HepG2 (cell line): ENCODE data around the gene TGM4. TPM values are rescaled to one million over a fixed set of nuclear protein-coding genes. Genes with fewer than 3 reads are reported as not detected.

Experiments used
- BRCA1 ChIP-seq: sonication (generic); formaldehyde crosslinking; IDR thresholded peaks from 2 replicates; pipeline ENCODE4 v1.4.0; 2020; ENCODE audit warnings: missing genetic modification reagents
- BRD4 ChIP-seq: sonication (generic); formaldehyde crosslinking; IDR thresholded peaks from 2 replicates; pipeline ENCODE4 v1.4.0; 2020; ENCODE audit warnings: missing genetic modification reagents
- CHD4 ChIP-seq: fragments of 200-600 bp; sonication (generic); IDR thresholded peaks from 2 replicates; pipeline ENCODE4 v1.7.0; 2017; ENCODE audit warnings: mild to moderate bottlenecking, low read length, borderline replicate concordance
- EHMT2 ChIP-seq: fragments of 200-600 bp; sonication (generic); IDR thresholded peaks from 2 replicates; pipeline ENCODE4 v1.7.0; 2017; ENCODE audit warnings: antibody characterized with exemption, low read depth, low read length, borderline replicate concordance
- HNF4G ChIP-seq, 2 experiments: sonication (generic) in 1 of 2; formaldehyde crosslinking in 1 of 2; IDR thresholded peaks; 2 replicates each; pipeline versions ENCODE4 v1.4.0 to v1.6.1; 2011 to 2020; ENCODE audit warnings: borderline replicate concordance in 2 of 2, low read depth in 2 of 2, mild to moderate bottlenecking in 2 of 2, low read length in 1 of 2, missing genetic modification reagents in 1 of 2, moderate library complexity in 1 of 2
- IRX3 ChIP-seq: sonication (generic); formaldehyde crosslinking; IDR thresholded peaks from 2 replicates; pipeline ENCODE4 v1.8.1; 2023; ENCODE audit warnings: mild to moderate bottlenecking, low read depth, missing genetic modification reagents, borderline replicate concordance
- NFE2L2 ChIP-seq: fragments of 150-350 bp; IDR thresholded peaks from 2 replicates; pipeline ENCODE4 v1.6.1; 2014; ENCODE audit warnings: low read length
- PAWR ChIP-seq: sonication (generic); formaldehyde crosslinking; IDR thresholded peaks from 2 replicates; pipeline ENCODE4 v1.4.0; 2020; ENCODE audit warnings: missing genetic modification reagents, mild to moderate bottlenecking, borderline replicate concordance
- RBFOX2 ChIP-seq: fragments of 200-400 bp; formaldehyde crosslinking; IDR thresholded peaks from 2 replicates; pipeline ENCODE4 v1.6.1; 2017; ENCODE audit warnings: low read depth, mild to moderate bottlenecking, low read length
- SRSF1 ChIP-seq: fragments of 200-400 bp; formaldehyde crosslinking; optimal IDR thresholded peaks from 2 replicates; pipeline ENCODE3; 2017; ENCODE audit warnings: mild to moderate bottlenecking, low read depth, low read length, moderate library complexity
- SRSF4 ChIP-seq: fragments of 200-400 bp; formaldehyde crosslinking; IDR thresholded peaks from one replicate; pipeline ENCODE4 v1.6.1; 2018; ENCODE audit warnings: mild to moderate bottlenecking, low read depth, low read length, moderate library complexity; ENCODE audit not compliant: poor library complexity, severe bottlenecking
- STAT5B ChIP-seq: sonication (generic); formaldehyde crosslinking; IDR thresholded peaks from 2 replicates; pipeline ENCODE4 v1.4.0; 2020; ENCODE audit warnings: missing genetic modification reagents
- SUZ12 ChIP-seq: fragments of 150-350 bp; IDR thresholded peaks from 2 replicates; pipeline ENCODE4 v1.6.1; 2014; ENCODE audit warnings: low read depth, low read length
- U2AF1 ChIP-seq: fragments of 200-400 bp; formaldehyde crosslinking; optimal IDR thresholded peaks from 2 replicates; pipeline ENCODE3; 2017; ENCODE audit warnings: mild to moderate bottlenecking, low read depth, low read length
- ZBTB1 ChIP-seq: sonication (generic); formaldehyde crosslinking; IDR thresholded peaks from 2 replicates; pipeline ENCODE4 v1.4.0; 2020; ENCODE audit warnings: missing genetic modification reagents, borderline replicate concordance
- ZMYM4 ChIP-seq: sonication (generic); formaldehyde crosslinking; IDR thresholded peaks from 2 replicates; pipeline ENCODE4 v1.8.1; 2023; ENCODE audit warnings: mild to moderate bottlenecking, missing genetic modification reagents
- ZNF337 ChIP-seq: sonication (generic); formaldehyde crosslinking; IDR thresholded peaks from 2 replicates; pipeline ENCODE4 v1.5.1; 2020; ENCODE audit warnings: missing genetic modification reagents, low read depth, mild to moderate bottlenecking, borderline replicate concordance
- ZNF572 ChIP-seq: sonication (generic); formaldehyde crosslinking; IDR thresholded peaks from 2 replicates; pipeline ENCODE4 v1.5.1; 2020; ENCODE audit warnings: mild to moderate bottlenecking, missing genetic modification reagents
- ZNF615 ChIP-seq: sonication (generic); formaldehyde crosslinking; IDR thresholded peaks from 2 replicates; pipeline ENCODE4 v1.5.0; 2020; ENCODE audit warnings: mild to moderate bottlenecking, missing genetic modification reagents, borderline replicate concordance
- ZNF724P ChIP-seq: sonication (generic); formaldehyde crosslinking; IDR thresholded peaks from 2 replicates; pipeline ENCODE4 v1.8.0; 2022; ENCODE audit warnings: missing genetic modification reagents, borderline replicate concordance
- ZNF777 ChIP-seq: sonication (generic); formaldehyde crosslinking; IDR thresholded peaks from 2 replicates; pipeline ENCODE4 v1.4.0; 2020; ENCODE audit warnings: missing genetic modification reagents
- polyA plus RNA-seq, 8 experiments: library from polyadenylated mRNA; depleted of rRNA in 3 of 8; stranded (reverse) in 7 of 8; unstranded in 1 of 8; fragments of >200 nt; fragmentation: Illumina TruSeq in 4 of 8; extraction: Trizol in 4 of 8; gene quantifications; 2 replicates each; pipeline versions ENCODE4 v1.2.1 to v1.2.3, GENCODE V29; 2011 to 2016; ENCODE audit warnings: low read depth in 4 of 8, missing spikeins in 1 of 8, mixed read lengths in 1 of 8; ENCODE audit not compliant: insufficient read depth in 1 of 8
- total RNA-seq, 5 experiments: library from RNA; depleted of rRNA; stranded (reverse); fragments of >200 nt; fragmentation: Illumina TruSeq; extraction: Trizol; gene quantifications; 2 replicates each; pipeline ENCODE4 v1.2.3, GENCODE V29; 2016; ENCODE audit warnings: low read depth in 1 of 5
- TF ChIP-seq, protein P1 (sequence below): sonication (generic); formaldehyde crosslinking; IDR thresholded peaks from 2 replicates; pipeline ENCODE4 v1.5.0; 2020; ENCODE audit warnings: mild to moderate bottlenecking, missing genetic modification reagents
- TF ChIP-seq, protein P2 (sequence below): sonication (generic); formaldehyde crosslinking; IDR thresholded peaks from 2 replicates; pipeline ENCODE4 v1.4.0; 2020; ENCODE audit warnings: missing genetic modification reagents
- TF ChIP-seq, protein P3 (sequence below): sonication (generic); formaldehyde crosslinking; IDR thresholded peaks from 2 replicates; pipeline ENCODE4 v1.9.0; 2021; ENCODE audit warnings: missing genetic modification reagents, borderline replicate concordance

TGM4 gene
- total and polyA plus RNA-seq, 2 of the 13 experiments (the other 11 are each of a cell fraction or from before 2014, with no cell fraction given), result 0.07 to 0.15 TPM

GRCh38 chr3:44861412-44862225 lies 12.8 kb upstream of the TGM4 start, which contains the start of gene TMEM42 (continued):
- TF ChIP-seq SUZ12 (no peak), ZMYM4 (peak; percentile 76), SRSF1 (peak; percentile 59), NFE2L2 (no peak), CHD4 (no peak), ZNF724P (CRISPR knock-in tag) (no peak), STAT5B (CRISPR knock-in tag) (0 out of 2 replicates have a peak, but pooled peaks have one; percentile 45), BRCA1 (CRISPR knock-in tag) (0 out of 2 replicates have a peak, but pooled peaks have one; percentile 37), ZNF777 (peak; percentile 70), ZNF615 (CRISPR knock-in tag) (0 out of 2 replicates have a peak, but pooled peaks have one; percentile 17), ZBTB1 (CRISPR knock-in tag) (no peak), SRSF4 (no peak), IRX3 (CRISPR knock-in tag) (peak; percentile 50; the same call in 1 of the 2 replicates), ZNF572 (CRISPR knock-in tag) (peak; percentile 46; the same call in 1 of the 2 replicates), RBFOX2 (peak; percentile 98), PAWR (CRISPR knock-in tag) (no peak; the same call in 1 of the 2 replicates), BRD4 (CRISPR knock-in tag) (no peak; the same call in 1 of the 2 replicates), ZNF337 (no peak), HNF4G (IDR thresholded peaks at IDR 0.05; ENCODE audit: borderline replicate concordance, low read depth, low read length) (no peak), HNF4G (CRISPR knock-in tag; IDR thresholded peaks at IDR 0.05; ENCODE audit: borderline replicate concordance, low read depth) (peak; percentile 59; the same call in 1 of the 2 replicates), EHMT2 (no peak), U2AF1 (no peak)
- TF ChIP-seq, protein P1, sequence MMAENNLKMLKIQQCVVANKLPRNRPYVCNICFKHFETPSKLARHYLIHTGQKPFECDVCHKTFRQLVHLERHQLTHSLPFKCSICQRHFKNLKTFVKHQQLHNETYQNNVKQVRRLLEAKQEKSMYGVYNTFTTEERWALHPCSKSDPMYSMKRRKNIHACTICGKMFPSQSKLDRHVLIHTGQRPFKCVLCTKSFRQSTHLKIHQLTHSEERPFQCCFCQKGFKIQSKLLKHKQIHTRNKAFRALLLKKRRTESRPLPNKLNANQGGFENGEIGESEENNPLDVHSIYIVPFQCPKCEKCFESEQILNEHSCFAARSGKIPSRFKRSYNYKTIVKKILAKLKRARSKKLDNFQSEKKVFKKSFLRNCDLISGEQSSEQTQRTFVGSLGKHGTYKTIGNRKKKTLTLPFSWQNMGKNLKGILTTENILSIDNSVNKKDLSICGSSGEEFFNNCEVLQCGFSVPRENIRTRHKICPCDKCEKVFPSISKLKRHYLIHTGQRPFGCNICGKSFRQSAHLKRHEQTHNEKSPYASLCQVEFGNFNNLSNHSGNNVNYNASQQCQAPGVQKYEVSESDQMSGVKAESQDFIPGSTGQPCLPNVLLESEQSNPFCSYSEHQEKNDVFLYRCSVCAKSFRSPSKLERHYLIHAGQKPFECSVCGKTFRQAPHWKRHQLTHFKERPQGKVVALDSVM (CRISPR knock-in tag), result peak; percentile 52
- TF ChIP-seq, protein P2, sequence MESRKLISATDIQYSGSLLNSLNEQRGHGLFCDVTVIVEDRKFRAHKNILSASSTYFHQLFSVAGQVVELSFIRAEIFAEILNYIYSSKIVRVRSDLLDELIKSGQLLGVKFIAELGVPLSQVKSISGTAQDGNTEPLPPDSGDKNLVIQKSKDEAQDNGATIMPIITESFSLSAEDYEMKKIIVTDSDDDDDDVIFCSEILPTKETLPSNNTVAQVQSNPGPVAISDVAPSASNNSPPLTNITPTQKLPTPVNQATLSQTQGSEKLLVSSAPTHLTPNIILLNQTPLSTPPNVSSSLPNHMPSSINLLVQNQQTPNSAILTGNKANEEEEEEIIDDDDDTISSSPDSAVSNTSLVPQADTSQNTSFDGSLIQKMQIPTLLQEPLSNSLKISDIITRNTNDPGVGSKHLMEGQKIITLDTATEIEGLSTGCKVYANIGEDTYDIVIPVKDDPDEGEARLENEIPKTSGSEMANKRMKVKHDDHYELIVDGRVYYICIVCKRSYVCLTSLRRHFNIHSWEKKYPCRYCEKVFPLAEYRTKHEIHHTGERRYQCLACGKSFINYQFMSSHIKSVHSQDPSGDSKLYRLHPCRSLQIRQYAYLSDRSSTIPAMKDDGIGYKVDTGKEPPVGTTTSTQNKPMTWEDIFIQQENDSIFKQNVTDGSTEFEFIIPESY, result peak; percentile 65; the same call in 1 of the 2 replicates
- TF ChIP-seq, protein P3, sequence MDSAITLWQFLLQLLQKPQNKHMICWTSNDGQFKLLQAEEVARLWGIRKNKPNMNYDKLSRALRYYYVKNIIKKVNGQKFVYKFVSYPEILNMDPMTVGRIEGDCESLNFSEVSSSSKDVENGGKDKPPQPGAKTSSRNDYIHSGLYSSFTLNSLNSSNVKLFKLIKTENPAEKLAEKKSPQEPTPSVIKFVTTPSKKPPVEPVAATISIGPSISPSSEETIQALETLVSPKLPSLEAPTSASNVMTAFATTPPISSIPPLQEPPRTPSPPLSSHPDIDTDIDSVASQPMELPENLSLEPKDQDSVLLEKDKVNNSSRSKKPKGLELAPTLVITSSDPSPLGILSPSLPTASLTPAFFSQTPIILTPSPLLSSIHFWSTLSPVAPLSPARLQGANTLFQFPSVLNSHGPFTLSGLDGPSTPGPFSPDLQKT (CRISPR knock-in tag), result 0 out of 2 replicates have a peak, but pooled peaks have one; percentile 40
